IMR-90 (cell line): ENCODE results near the gene PITX2.

ENCODE experiments used
- POLR2A ChIP-seq: IDR thresholded peaks from 2 replicates; pipeline ENCODE4 v1.6.1; 2012; ENCODE audit warnings: mild to moderate bottlenecking, low read depth, low read length
- RAD21 ChIP-seq: IDR thresholded peaks from 2 replicates; pipeline ENCODE4 v1.6.1; 2012; ENCODE audit warnings: low read length, improper control_type of control experiment
- TF ChIP-seq, protein P1 (sequence below): conservative IDR thresholded peaks from 2 replicates; pipeline ENCODE4 v1.5.1; 2012; ENCODE audit warnings: mild to moderate bottlenecking, low read depth, low read length, improper control_type of control experiment

DNA sequence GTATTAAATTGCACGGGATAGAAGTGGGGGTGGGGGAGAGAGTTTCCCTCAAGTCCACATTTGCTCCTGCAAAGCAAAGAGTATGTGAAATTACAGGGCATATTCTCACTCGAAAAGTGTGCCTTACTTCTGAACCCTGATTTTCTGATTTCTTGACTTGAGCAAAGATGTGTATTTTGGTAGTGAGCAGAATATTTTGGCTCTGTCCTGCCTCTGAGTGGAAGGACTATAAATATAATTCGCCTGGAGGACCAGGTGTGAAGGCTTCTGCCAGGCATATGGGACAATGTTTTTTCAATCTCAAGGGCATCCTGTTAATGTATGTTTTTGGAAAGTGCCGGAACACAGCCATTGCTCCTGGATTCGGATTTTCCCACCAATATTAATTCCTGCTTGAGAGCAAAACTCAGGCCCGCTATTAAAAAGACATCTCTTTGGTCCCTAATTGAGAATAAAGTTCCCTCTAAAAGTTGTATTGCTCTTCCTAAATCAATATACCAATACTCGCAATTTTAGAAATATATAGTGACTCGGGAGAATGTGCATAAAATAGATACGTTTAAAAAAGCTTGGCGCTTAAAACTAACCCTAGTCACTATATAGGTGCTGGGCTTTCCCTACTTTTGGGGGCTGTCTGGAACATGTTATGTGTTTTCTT, 15.3 kb upstream of the PITX2 start:
- TF ChIP-seq, protein P1, sequence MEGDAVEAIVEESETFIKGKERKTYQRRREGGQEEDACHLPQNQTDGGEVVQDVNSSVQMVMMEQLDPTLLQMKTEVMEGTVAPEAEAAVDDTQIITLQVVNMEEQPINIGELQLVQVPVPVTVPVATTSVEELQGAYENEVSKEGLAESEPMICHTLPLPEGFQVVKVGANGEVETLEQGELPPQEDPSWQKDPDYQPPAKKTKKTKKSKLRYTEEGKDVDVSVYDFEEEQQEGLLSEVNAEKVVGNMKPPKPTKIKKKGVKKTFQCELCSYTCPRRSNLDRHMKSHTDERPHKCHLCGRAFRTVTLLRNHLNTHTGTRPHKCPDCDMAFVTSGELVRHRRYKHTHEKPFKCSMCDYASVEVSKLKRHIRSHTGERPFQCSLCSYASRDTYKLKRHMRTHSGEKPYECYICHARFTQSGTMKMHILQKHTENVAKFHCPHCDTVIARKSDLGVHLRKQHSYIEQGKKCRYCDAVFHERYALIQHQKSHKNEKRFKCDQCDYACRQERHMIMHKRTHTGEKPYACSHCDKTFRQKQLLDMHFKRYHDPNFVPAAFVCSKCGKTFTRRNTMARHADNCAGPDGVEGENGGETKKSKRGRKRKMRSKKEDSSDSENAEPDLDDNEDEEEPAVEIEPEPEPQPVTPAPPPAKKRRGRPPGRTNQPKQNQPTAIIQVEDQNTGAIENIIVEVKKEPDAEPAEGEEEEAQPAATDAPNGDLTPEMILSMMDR: no peak
- no peak for TF ChIP-seq RAD21
- TF ChIP-seq POLR2A: no peak
